ENCODE results near the gene CPT2. TPM values are rescaled to one million over a fixed set of nuclear protein-coding genes. Genes with fewer than 3 reads are reported as not detected.

Gene CPT2
- 10 to 100 TPM; 27.3 to 84.8 (median 50.2) TPM for total RNA-seq

DNA sequence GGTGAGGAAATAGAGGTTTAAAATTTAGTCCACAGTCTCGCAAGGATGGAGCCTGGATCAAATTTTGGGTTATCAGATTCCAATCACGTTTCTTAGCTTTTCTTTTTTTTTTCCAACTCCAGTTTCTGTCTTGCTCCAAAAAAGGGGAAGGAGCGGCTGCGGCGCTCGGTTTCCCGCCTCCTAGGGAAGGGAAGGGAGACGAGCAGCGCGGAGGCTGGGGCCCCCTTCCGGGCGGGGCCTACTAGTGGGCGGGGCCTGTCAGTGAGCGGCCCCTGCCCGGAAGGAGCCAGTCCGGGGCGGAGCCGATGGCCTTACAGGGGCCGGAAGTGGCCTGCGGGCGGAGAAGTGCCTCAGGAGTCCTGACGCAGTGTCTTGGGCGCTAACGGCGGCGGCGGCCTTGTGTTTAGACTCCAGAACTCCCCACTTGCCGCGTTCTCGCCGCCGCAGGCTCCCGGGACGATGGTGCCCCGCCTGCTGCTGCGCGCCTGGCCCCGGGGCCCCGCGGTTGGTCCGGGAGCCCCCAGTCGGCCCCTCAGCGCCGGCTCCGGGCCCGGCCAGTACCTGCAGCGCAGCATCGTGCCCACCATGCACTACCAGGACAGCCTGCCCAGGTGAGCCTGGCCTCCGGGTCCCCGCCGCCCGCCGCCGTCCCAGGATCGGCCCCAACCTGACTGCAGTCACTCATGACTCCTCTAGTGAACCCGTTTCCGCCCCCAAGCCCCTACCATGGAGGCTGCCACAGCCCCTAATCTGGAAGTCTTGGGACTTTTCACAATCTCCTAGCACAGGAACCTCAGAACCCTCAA, at the start of gene CPT2:
TSS of gene CPT2 (plus strand) at position 340 of the 806 bp plus-strand sequence. CDS start at position 460, 120 bp downstream.
- H3K27ac ChIP-seq, result peak within 1 kb of the TSS; percentile 95 to 100 (median 98)
- peak within 1 kb of the TSS; percentile 85 to 99 (median 94) for H3K4me3 ChIP-seq
- H3K4me1 ChIP-seq, result peaks cover 23 to 32% (median 27%) of the 10 kb centered on the region in 4 donors
- in situ Hi-C loops (cut with MboI; ENCODE audit: low pct_ligation_motif_present in 1 of 4, low pct_unique_long_range_greater_than_20kb in 1 of 4, low sequenced_read_pairs in 3 of 4) (loop anchor here in 2 of 4 donors (25.0 kb wide), 3 partner anchors 259 to 484 kb away; partner anchors contain the start of genes ECHDC2 (in 1 of the 2) and SCP2 (in 1 of the 2)), intact Hi-C loops (cut with DNase I; ENCODE audit: low total_unique reads) (no loop called here)
- H3K9me3 ChIP-seq, result no peaks in the 10 kb centered on the region
- peaks cover 0 to 6% (median 0%) of the 10 kb centered on the region in 4 donors for H3K36me3 ChIP-seq
- peak; percentile 96 for DNase-seq
- 0 to 1% methylated on average over 2 to 24 of the region's 57 CpGs for WGBS, 2 donors (ENCODE audit: low coverage in 1 of 2)
- no peaks in the 10 kb centered on the region for H3K27me3 ChIP-seq
- TF ChIP-seq POLR2A (IDR thresholded peaks at IDR 0.05) (peak; percentile 96), EP300 (IDR thresholded peaks at IDR 0.05; ENCODE audit: low read depth) (no peak), POLR2AphosphoS5 (IDR thresholded peaks at IDR 0.05) (peak; percentile 96 to 98 (median 97))
- TF ChIP-seq, protein P1, sequence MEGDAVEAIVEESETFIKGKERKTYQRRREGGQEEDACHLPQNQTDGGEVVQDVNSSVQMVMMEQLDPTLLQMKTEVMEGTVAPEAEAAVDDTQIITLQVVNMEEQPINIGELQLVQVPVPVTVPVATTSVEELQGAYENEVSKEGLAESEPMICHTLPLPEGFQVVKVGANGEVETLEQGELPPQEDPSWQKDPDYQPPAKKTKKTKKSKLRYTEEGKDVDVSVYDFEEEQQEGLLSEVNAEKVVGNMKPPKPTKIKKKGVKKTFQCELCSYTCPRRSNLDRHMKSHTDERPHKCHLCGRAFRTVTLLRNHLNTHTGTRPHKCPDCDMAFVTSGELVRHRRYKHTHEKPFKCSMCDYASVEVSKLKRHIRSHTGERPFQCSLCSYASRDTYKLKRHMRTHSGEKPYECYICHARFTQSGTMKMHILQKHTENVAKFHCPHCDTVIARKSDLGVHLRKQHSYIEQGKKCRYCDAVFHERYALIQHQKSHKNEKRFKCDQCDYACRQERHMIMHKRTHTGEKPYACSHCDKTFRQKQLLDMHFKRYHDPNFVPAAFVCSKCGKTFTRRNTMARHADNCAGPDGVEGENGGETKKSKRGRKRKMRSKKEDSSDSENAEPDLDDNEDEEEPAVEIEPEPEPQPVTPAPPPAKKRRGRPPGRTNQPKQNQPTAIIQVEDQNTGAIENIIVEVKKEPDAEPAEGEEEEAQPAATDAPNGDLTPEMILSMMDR (IDR thresholded peaks at IDR 0.05), result peak in 1 of 5 experiments; percentile 12

DNA sequence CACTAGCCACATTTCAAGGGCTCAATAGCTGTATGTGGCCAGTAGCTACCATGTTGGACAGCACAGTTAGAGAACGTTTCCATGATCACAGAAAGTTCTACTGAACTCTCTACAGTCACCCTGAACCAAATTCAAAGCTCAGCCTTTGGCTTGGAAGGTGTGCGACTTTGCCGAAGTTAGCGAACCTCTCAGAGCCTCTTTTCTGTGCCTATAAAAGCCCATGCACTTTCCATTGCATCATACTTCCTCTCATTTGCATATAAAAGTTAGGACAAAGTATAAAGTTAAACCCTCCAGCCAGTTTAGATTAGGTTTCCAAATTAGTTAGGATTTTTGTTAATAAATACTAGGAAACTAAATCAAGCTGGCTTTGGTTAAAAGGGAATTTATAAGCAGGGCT, 49.5 kb upstream of the CPT2 start:
- H3K36me3 ChIP-seq, result no peaks in the 10 kb centered on the region
- H3K9me3 ChIP-seq, result no peaks in the 10 kb centered on the region
- H3K27me3 ChIP-seq, result no peaks in the 10 kb centered on the region
- no peak overlapping the region for H3K4me3 ChIP-seq
- intact Hi-C loops (cut with DNase I; ENCODE audit: low total_unique reads) (no loop called here), in situ Hi-C loops (cut with MboI; ENCODE audit: low pct_ligation_motif_present in 1 of 4, low pct_unique_long_range_greater_than_20kb in 1 of 4, low sequenced_read_pairs in 3 of 4) (no loop called here)
- no peak for DNase-seq
- H3K4me1 ChIP-seq, result peaks cover 0 to 14% (median 6%) of the 10 kb centered on the region in 4 donors
- TF ChIP-seq POLR2A (IDR thresholded peaks at IDR 0.05) (no peak), POLR2AphosphoS5 (IDR thresholded peaks at IDR 0.05) (no peak), EP300 (IDR thresholded peaks at IDR 0.05; ENCODE audit: low read depth) (no peak)
- TF ChIP-seq, protein P1 (IDR thresholded peaks at IDR 0.05), result no peak
- H3K27ac ChIP-seq, result peak overlapping the region; percentile 72 to 79 (median 72)
- WGBS, 2 donors (ENCODE audit: low coverage in 1 of 2), result 90% methylated on average over 4 of the region's 4 CpGs; no CpG with 5 or more reads in 1 of the 2 donors

DNA sequence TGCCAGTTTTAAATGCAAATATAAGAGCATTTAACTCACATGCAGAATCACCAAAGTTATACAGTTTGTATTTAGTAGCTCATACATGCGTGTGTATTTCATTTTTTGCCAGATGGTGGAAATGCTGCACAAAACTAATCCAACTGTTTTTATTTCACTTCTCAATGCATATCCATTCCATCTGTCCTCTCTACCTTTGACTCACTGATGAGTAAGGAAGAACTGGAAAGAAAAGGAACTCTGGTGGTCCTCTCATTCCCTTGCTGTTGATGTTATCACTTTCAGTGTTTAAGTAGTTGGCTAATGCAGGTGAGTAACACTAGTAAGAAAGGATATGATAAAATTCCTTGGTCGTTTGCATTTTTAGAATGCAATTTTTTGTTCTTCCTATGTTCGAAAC, 48.5 kb upstream of the CPT2 start:
- TF ChIP-seq POLR2A (IDR thresholded peaks at IDR 0.05) (no peak), POLR2AphosphoS5 (IDR thresholded peaks at IDR 0.05) (no peak), EP300 (IDR thresholded peaks at IDR 0.05; ENCODE audit: low read depth) (no peak)
- TF ChIP-seq, protein P1 (IDR thresholded peaks at IDR 0.05), result no peak
- Histone ChIP-seq H3K9me3 (no peaks in the 10 kb centered on the region), H3K4me3 (no peak overlapping the region), H3K4me1 (peaks cover 0 to 14% (median 6%) of the 10 kb centered on the region in 4 donors), H3K36me3 (no peaks in the 10 kb centered on the region), H3K27me3 (no peaks in the 10 kb centered on the region), H3K27ac (no peak overlapping the region)
- WGBS, 2 donors (ENCODE audit: low coverage in 1 of 2), result 79 to 97% methylated on average over 3 of the region's 3 CpGs
- intact Hi-C loops (cut with DNase I; ENCODE audit: low total_unique reads), result no loop called here
- in situ Hi-C loops (cut with MboI; ENCODE audit: low pct_ligation_motif_present in 1 of 4, low pct_unique_long_range_greater_than_20kb in 1 of 4, low sequenced_read_pairs in 3 of 4), result no loop called here
- no peak for DNase-seq

DNA sequence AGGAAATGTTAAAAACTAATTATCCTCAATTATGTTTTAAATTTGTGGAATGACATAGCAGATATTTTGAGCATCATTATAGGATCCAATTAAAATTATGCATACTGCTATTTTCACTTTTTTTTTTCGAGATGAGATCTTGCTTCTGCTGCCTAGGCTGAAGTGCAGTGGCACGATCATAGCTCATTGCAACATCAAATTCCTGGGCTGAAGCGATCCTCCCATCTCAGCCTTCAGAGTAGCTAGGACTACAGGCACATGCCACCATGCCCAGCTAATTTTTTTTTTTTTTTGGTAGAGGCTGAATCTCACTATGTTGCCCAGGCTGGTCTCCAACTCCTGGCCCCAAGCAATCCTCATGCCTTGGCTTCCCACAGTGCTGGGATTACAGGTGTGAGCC, 42.9 kb upstream of the CPT2 start:
- Histone ChIP-seq H3K36me3 (no peaks in the 10 kb centered on the region), H3K9me3 (no peaks in the 10 kb centered on the region), H3K4me1 (no peaks in the 10 kb centered on the region), H3K27ac (no peak overlapping the region), H3K27me3 (no peaks in the 10 kb centered on the region), H3K4me3 (no peak overlapping the region)
- in situ Hi-C loops (cut with MboI; ENCODE audit: low pct_ligation_motif_present in 1 of 4, low pct_unique_long_range_greater_than_20kb in 1 of 4, low sequenced_read_pairs in 3 of 4) (no loop called here), intact Hi-C loops (cut with DNase I; ENCODE audit: low total_unique reads) (no loop called here)
- DNase-seq, result no peak
- TF ChIP-seq POLR2A (IDR thresholded peaks at IDR 0.05) (no peak), POLR2AphosphoS5 (IDR thresholded peaks at IDR 0.05) (no peak), EP300 (IDR thresholded peaks at IDR 0.05; ENCODE audit: low read depth) (no peak)
- TF ChIP-seq, protein P1 (IDR thresholded peaks at IDR 0.05), result no peak
- 79 to 83% methylated on average over 3 of the region's 3 CpGs for WGBS, 2 donors (ENCODE audit: low coverage in 1 of 2)

Measured in transverse colon (tissue), 4 donors.